SK-N-SH treated with all-trans-retinoic acid at 6 μM for 48 hours (cell line): Measurements from ENCODE around the gene DAAM2.

Experiments used
- ATAC-seq: fragments of 200-7000 bp; cut with Tn5 transposase; 3 replicates; pipeline ENCODE4 v1.9.1; 2020; ENCODE audit warnings: mild to moderate bottlenecking, moderate library complexity
- ARNTL ChIP-seq: fragments of 450-650 bp; formaldehyde crosslinking; IDR thresholded peaks from 2 replicates; pipeline ENCODE4 v1.5.0; 2020; ENCODE audit warnings: low read depth, mild to moderate bottlenecking, moderate library complexity, borderline replicate concordance
- BACH2 ChIP-seq: fragments of 250-450 bp; sonication (Bioruptor Pico); IDR thresholded peaks from 2 replicates; pipeline ENCODE4 v1.9.0; 2021; ENCODE audit warnings: mild to moderate bottlenecking, borderline replicate concordance
- CSDC2 ChIP-seq: fragments of 250-450 bp; sonication (Bioruptor Pico); IDR thresholded peaks from 2 replicates; pipeline ENCODE4 v1.5.0; 2020; ENCODE audit warnings: mild to moderate bottlenecking, moderate library complexity
- ESRRG ChIP-seq: fragments of 250-450 bp; sonication (Bioruptor Pico); IDR thresholded peaks from 2 replicates; pipeline ENCODE4 v1.6.1; 2021; ENCODE audit warnings: mild to moderate bottlenecking
- GLIS3 ChIP-seq: fragments of 250-450 bp; sonication (Bioruptor Pico); IDR thresholded peaks from 2 replicates; pipeline ENCODE4 v1.5.0; 2020; ENCODE audit warnings: mild to moderate bottlenecking, moderate library complexity
- ISL1 ChIP-seq: fragments of 250-450 bp; sonication (Bioruptor Pico); IDR thresholded peaks from 2 replicates; pipeline ENCODE4 v2.1.2; 2022; ENCODE audit warnings: mild to moderate bottlenecking, moderate library complexity
- PPARA ChIP-seq: fragments of 250-450 bp; sonication (Bioruptor Pico); IDR thresholded peaks from 2 replicates; pipeline ENCODE4 v1.5.0; 2020; ENCODE audit warnings: mild to moderate bottlenecking, borderline replicate concordance
- RARB ChIP-seq: fragments of 250-450 bp; sonication (Bioruptor Pico); IDR thresholded peaks from 2 replicates; pipeline ENCODE4 v1.8.0; 2021; ENCODE audit warnings: mild to moderate bottlenecking, moderate library complexity
- SNAI2 ChIP-seq: fragments of 250-450 bp; sonication (Bioruptor Pico); IDR thresholded peaks from 2 replicates; pipeline ENCODE4 v1.5.0; 2020; ENCODE audit warnings: mild to moderate bottlenecking, moderate library complexity
- TCF4 ChIP-seq: fragments of 250-450 bp; sonication (Bioruptor Pico); IDR thresholded peaks from 2 replicates; pipeline ENCODE4 v1.8.0; 2021; ENCODE audit warnings: mild to moderate bottlenecking, moderate library complexity, borderline replicate concordance
- ZC3H10 ChIP-seq: fragments of 250-450 bp; sonication (Bioruptor Pico); IDR thresholded peaks from 2 replicates; pipeline ENCODE4 v1.5.1; 2021; ENCODE audit warnings: mild to moderate bottlenecking, moderate library complexity
- ZFP30 ChIP-seq: fragments of 450-650 bp; formaldehyde crosslinking; IDR thresholded peaks from 2 replicates; pipeline ENCODE4 v1.5.0; 2022; ENCODE audit warnings: mild to moderate bottlenecking, moderate library complexity
- ZNF565 ChIP-seq: fragments of 450-650 bp; formaldehyde crosslinking; conservative IDR thresholded peaks from 2 replicates; pipeline ENCODE4 v1.5.0; 2020; ENCODE audit warnings: low read depth, mild to moderate bottlenecking, moderate library complexity
- ZNF70 ChIP-seq: fragments of 450-650 bp; formaldehyde crosslinking; IDR thresholded peaks from 2 replicates; pipeline ENCODE4 v1.5.0; 2020; ENCODE audit warnings: mild to moderate bottlenecking, moderate library complexity
- ZNF8 ChIP-seq: fragments of 450-650 bp; formaldehyde crosslinking; IDR thresholded peaks from 2 replicates; pipeline ENCODE4 v1.5.0; 2020; ENCODE audit warnings: mild to moderate bottlenecking, moderate library complexity
- TF ChIP-seq, protein P1 (sequence below): fragments of 250-450 bp; sonication (Bioruptor Pico); IDR thresholded peaks from 2 replicates; pipeline ENCODE4 v1.5.0; 2020; ENCODE audit warnings: mild to moderate bottlenecking, moderate library complexity
- TF ChIP-seq, protein P2 (sequence below): fragments of 250-450 bp; sonication (Bioruptor Pico); IDR thresholded peaks from 2 replicates; pipeline ENCODE4 v1.5.1; 2021; ENCODE audit warnings: mild to moderate bottlenecking, moderate library complexity
- TF ChIP-seq, protein P3 (sequence below): fragments of 250-450 bp; sonication (Bioruptor Pico); IDR thresholded peaks from 2 replicates; pipeline ENCODE4 v1.8.0; 2021; ENCODE audit warnings: low read depth, mild to moderate bottlenecking, moderate library complexity, borderline replicate concordance
- TF ChIP-seq, protein P4 (sequence below): fragments of 250-450 bp; sonication (Bioruptor Pico); IDR thresholded peaks from 2 replicates; pipeline ENCODE4 v1.8.0; 2020; ENCODE audit warnings: mild to moderate bottlenecking, moderate library complexity, borderline replicate concordance
- TF ChIP-seq, protein P5 (sequence below): fragments of 250-450 bp; sonication (Bioruptor Pico); IDR thresholded peaks from 2 replicates; pipeline ENCODE4 v1.5.1; 2020; ENCODE audit warnings: low read depth, mild to moderate bottlenecking, moderate library complexity

Gene DAAM2

DNA sequence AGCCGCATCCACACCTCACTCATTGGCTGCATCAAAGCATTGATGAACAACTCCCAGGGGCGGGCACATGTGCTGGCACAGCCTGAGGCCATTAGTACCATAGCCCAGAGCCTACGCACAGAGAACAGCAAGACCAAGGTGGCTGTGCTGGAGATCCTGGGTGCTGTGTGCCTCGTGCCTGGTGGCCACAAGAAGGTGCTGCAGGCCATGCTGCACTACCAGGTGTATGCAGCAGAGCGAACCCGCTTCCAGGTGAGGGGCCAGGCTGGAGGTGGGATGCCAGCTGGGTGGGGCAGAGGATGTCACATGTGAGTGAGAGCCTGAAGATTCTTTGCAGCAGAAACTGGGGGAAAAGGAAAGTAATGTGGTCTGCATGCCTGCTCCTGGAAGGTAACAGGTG, 75.4 kb downstream of the DAAM2 start (continued):
- TF ChIP-seq, protein P1, sequence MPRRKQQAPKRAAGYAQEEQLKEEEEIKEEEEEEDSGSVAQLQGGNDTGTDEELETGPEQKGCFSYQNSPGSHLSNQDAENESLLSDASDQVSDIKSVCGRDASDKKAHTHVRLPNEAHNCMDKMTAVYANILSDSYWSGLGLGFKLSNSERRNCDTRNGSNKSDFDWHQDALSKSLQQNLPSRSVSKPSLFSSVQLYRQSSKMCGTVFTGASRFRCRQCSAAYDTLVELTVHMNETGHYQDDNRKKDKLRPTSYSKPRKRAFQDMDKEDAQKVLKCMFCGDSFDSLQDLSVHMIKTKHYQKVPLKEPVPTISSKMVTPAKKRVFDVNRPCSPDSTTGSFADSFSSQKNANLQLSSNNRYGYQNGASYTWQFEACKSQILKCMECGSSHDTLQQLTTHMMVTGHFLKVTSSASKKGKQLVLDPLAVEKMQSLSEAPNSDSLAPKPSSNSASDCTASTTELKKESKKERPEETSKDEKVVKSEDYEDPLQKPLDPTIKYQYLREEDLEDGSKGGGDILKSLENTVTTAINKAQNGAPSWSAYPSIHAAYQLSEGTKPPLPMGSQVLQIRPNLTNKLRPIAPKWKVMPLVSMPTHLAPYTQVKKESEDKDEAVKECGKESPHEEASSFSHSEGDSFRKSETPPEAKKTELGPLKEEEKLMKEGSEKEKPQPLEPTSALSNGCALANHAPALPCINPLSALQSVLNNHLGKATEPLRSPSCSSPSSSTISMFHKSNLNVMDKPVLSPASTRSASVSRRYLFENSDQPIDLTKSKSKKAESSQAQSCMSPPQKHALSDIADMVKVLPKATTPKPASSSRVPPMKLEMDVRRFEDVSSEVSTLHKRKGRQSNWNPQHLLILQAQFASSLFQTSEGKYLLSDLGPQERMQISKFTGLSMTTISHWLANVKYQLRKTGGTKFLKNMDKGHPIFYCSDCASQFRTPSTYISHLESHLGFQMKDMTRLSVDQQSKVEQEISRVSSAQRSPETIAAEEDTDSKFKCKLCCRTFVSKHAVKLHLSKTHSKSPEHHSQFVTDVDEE (CRISPR knock-in tag), result no peak
- TF ChIP-seq, protein P2, sequence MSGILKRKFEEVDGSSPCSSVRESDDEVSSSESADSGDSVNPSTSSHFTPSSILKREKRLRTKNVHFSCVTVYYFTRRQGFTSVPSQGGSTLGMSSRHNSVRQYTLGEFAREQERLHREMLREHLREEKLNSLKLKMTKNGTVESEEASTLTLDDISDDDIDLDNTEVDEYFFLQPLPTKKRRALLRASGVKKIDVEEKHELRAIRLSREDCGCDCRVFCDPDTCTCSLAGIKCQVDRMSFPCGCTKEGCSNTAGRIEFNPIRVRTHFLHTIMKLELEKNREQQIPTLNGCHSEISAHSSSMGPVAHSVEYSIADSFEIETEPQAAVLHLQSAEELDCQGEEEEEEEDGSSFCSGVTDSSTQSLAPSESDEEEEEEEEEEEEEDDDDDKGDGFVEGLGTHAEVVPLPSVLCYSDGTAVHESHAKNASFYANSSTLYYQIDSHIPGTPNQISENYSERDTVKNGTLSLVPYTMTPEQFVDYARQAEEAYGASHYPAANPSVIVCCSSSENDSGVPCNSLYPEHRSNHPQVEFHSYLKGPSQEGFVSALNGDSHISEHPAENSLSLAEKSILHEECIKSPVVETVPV (CRISPR knock-in tag), result no peak

DNA sequence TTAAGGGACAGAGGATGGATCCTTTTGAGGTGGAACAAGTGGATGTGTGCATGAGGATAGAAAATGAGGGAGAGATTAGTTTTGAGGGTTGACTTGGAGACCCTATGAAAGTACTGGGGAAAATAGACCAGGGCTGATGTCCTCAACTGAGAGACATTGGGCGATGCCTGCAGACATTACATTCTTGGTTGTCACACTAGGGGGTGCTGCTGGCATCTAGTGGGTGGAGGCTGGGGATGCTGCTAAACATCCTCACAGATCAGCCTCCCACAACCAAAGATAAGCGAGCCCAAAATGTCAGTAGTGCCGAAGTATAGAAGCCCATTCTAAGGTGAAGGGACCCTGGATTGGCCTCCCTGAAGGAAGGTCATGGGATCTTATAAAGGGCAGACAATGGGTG, 78.8 kb downstream of the DAAM2 start:
- TF ChIP-seq, protein P3, sequence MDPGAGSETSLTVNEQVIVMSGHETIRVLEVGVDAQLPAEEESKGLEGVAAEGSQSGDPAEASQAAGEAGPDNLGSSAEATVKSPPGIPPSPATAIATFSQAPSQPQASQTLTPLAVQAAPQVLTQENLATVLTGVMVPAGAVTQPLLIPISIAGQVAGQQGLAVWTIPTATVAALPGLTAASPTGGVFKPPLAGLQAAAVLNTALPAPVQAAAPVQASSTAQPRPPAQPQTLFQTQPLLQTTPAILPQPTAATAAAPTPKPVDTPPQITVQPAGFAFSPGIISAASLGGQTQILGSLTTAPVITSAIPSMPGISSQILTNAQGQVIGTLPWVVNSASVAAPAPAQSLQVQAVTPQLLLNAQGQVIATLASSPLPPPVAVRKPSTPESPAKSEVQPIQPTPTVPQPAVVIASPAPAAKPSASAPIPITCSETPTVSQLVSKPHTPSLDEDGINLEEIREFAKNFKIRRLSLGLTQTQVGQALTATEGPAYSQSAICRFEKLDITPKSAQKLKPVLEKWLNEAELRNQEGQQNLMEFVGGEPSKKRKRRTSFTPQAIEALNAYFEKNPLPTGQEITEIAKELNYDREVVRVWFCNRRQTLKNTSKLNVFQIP (CRISPR knock-in tag), result no peak
- TF ChIP-seq ZNF8, result no peak
- no peak for TF ChIP-seq CSDC2 (CRISPR knock-in tag)
- no peak for TF ChIP-seq ZFP30 (CRISPR knock-in tag)
- TF ChIP-seq ISL1 (CRISPR knock-in tag), result no peak
- TF ChIP-seq RARB (CRISPR knock-in tag), result no peak
- TF ChIP-seq ESRRG, result no peak
- no peak for TF ChIP-seq TCF4 (CRISPR knock-in tag)
- TF ChIP-seq, all 23 proteins: peak for 0
- ATAC-seq, result no peak

DNA sequence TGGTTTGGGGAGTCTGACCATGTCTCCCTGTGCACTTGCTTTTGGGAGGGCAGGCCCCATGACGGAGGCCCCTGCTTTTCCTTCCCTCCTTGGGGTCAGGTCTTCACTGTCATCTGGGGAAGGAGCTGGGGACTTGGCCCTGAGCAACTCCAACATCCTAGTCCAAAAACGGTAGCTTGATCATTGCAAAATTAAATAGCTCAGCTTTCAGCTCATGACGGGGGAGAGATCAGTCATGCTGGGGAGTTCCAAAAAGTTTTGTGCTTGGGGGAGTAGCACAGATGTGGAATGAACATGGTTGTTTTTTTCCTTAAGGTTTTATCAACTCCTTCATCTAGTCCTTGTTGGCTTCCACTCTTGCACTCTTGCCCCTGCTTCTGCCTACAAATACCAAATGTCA, 81.3 kb downstream of the DAAM2 start:
- TF ChIP-seq, protein P2 (CRISPR knock-in tag), result no peak
- TF ChIP-seq ZNF565 (CRISPR knock-in tag) (no peak), SNAI2 (CRISPR knock-in tag) (no peak), ZC3H10 (CRISPR knock-in tag) (no peak), PPARA (no peak), GLIS3 (CRISPR knock-in tag) (no peak), BACH2 (CRISPR knock-in tag) (no peak), ZNF70 (no peak), TCF4 (CRISPR knock-in tag) (no peak), ZFP30 (CRISPR knock-in tag) (no peak), ARNTL (no peak)
- TF ChIP-seq, protein P4, sequence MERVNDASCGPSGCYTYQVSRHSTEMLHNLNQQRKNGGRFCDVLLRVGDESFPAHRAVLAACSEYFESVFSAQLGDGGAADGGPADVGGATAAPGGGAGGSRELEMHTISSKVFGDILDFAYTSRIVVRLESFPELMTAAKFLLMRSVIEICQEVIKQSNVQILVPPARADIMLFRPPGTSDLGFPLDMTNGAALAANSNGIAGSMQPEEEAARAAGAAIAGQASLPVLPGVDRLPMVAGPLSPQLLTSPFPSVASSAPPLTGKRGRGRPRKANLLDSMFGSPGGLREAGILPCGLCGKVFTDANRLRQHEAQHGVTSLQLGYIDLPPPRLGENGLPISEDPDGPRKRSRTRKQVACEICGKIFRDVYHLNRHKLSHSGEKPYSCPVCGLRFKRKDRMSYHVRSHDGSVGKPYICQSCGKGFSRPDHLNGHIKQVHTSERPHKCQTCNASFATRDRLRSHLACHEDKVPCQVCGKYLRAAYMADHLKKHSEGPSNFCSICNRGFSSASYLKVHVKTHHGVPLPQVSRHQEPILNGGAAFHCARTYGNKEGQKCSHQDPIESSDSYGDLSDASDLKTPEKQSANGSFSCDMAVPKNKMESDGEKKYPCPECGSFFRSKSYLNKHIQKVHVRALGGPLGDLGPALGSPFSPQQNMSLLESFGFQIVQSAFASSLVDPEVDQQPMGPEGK (CRISPR knock-in tag), result no peak
- TF ChIP-seq, protein P3 (CRISPR knock-in tag), result no peak
- TF ChIP-seq, protein P1 (CRISPR knock-in tag), result no peak
- TF ChIP-seq, protein P5, sequence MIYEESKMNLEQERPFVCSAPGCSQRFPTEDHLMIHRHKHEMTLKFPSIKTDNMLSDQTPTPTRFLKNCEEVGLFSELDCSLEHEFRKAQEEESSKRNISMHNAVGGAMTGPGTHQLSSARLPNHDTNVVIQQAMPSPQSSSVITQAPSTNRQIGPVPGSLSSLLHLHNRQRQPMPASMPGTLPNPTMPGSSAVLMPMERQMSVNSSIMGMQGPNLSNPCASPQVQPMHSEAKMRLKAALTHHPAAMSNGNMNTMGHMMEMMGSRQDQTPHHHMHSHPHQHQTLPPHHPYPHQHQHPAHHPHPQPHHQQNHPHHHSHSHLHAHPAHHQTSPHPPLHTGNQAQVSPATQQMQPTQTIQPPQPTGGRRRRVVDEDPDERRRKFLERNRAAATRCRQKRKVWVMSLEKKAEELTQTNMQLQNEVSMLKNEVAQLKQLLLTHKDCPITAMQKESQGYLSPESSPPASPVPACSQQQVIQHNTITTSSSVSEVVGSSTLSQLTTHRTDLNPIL (CRISPR knock-in tag), result no peak
- TF ChIP-seq, all 23 proteins: peak for 0
- ATAC-seq, result no peak
